ENCODE data around the gene NPC1L1.
"Not testable (repeated sequence)": the region's sequence is repeated elsewhere in the genome, so short reads cannot be mapped to it uniquely, and the experiment has no call there.

Gene NPC1L1

GRCh38 chr7:44512736-44513135 is 28.4 kb downstream of the NPC1L1 start:
- no peak for TF ChIP-seq CTCF (IDR thresholded peaks at IDR 0.05; ENCODE audit: control extremely low read depth, extremely low read depth, low read depth, missing control alignments)
- DNase-seq (ENCODE audit: extremely low spot score): no peak
- CTCF ChIA-PET: interaction anchor here (2.1 kb wide), 1 partner anchor 22 kb away, joined by 7 read pairs; no protein-coding TSS in a partner anchor
- POLR2A ChIA-PET: no interaction called here

DNA sequence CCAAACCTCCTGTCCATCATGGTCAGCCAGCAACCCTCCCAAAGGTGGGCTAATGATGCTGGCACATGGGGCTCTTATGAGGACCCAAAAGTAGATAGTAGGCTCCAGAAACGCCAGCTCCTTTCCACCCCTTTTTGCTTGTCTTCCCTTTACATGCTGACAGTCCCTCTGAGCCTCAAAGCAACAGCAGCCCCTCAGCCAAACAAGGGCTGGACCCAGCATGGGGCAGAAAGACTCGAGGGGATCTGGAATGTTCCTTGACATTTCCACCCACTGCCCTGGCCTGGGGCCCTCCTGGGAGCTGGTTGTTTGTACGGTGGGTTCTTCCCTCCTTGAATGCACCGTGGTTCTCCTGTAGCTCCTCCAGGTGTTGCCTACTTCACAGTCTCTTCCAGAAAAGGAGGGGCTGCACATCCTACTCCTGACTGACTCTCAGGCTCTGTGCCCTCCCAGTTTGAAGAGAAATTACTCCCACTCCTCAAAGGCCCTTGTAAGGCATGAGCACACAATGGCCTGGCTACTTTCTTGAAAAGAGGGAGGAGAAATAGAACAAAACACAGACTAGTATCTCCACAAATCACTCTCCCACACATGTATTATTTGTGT is 29.2 kb downstream of the NPC1L1 start:
- ChIA-PET POLR2A (no interaction called here), CTCF (interaction anchor here (1.6 to 2.1 kb wide), 2 partner anchors 23 to 53 kb away, joined by 3 to 7 read pairs; no protein-coding TSS in a partner anchor)
- TF ChIP-seq CTCF (IDR thresholded peaks at IDR 0.05; ENCODE audit: control extremely low read depth, extremely low read depth, low read depth, missing control alignments): no peak
- no peak for DNase-seq (ENCODE audit: extremely low spot score)

DNA sequence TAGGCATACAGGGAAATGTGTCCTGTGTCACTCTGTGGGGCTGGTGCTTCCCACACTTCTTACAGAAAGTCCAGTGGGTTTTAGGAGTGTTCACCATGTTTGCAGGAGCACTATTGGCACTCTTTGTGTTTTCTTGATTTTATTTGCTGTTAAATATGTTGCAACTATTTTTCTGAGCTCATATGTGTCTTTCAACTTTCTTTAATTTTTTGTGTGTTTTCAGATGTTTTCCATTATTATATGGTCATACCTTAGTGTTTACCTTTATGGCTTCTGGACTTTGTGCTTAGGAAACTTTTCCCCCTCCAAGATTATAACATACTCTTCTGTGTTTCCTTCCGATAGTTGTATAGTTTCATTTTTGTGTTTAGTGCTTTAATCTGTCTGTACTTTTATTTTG is 29.9 kb downstream of the NPC1L1 start:
- TF ChIP-seq CTCF (IDR thresholded peaks at IDR 0.05; ENCODE audit: control extremely low read depth, extremely low read depth, low read depth, missing control alignments): no peak
- ChIA-PET CTCF (interaction anchor here (1.6 to 2.1 kb wide), 2 partner anchors 24 to 54 kb away, joined by 3 to 7 read pairs; no protein-coding TSS in a partner anchor), POLR2A (no interaction called here)
- no peak for DNase-seq (ENCODE audit: extremely low spot score)

DNA sequence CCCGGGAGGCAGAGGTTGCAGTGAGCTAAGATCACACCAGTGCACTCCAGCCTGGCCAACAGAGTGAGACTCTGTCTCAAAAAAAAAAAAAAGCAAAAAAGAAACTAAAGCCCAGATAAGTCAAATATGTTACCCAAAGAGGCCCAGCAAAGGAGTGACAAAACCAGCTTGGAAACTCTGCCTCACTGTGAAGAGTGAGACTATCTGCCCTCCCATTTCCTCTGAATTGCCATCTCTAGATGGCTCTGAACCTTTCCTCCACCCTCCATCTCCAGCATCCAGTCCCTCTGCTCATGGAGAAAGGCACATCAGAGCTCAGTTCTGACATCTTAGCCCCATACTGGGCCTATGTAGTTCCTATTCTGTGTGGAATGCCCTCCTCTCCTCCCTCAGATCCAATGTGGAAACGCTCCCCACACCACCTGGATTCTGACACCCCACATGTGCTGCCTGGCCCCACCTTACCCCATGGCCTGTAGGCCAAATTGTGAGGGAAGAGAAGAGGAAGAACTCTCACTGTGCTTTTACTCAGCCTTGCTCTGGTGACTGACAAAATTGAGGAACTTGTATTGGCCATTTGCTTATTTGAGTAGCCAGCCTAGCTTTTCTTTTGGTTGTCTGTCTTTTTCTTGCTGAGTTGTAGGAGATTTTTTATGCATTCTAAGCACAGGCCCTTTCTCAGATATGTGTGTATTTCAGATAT is 32.7 kb downstream of the NPC1L1 start:
- no peak for DNase-seq (ENCODE audit: extremely low spot score)
- ChIA-PET CTCF (no interaction called here), POLR2A (no interaction called here)
- TF ChIP-seq CTCF (IDR thresholded peaks at IDR 0.05; ENCODE audit: control extremely low read depth, extremely low read depth, low read depth, missing control alignments): no peak

GRCh38 chr7:44506592-44507288 is 34.4 kb downstream of the NPC1L1 start:
- CTCF ChIA-PET; POLR2A ChIA-PET; DNase-seq (ENCODE audit: extremely low spot score): not testable (repeated sequence)

DNA sequence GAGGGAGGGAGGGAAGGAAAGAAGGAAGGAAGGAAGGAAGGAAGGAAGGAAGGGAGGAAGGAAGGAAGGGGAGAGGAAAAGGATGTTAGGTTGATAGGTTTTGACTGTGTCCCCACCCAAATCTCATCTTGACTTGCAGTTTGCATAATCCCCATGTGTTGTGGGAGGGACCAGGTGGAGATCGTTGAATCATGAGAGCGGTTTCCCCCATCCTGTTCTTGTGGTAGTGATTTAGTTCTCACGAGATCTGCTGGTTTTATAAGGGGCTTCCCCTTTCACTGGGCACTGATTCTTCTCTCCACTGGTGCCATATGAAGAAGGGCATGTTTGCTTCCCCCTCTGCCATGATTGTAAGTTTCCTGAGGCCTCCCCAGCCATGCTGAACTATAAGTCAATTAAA is 35.5 kb downstream of the NPC1L1 start:
- no peak for TF ChIP-seq CTCF (IDR thresholded peaks at IDR 0.05; ENCODE audit: control extremely low read depth, extremely low read depth, low read depth, missing control alignments)
- CTCF ChIA-PET: no interaction called here
- POLR2A ChIA-PET: no interaction called here
- no peak for DNase-seq (ENCODE audit: extremely low spot score)

Measured in GM10248 (cell line).